DND-41 (cell line): Measurements from ENCODE around the gene QPCTL.

ENCODE experiments used
- CTCF ChIP-seq: IDR thresholded peaks from 2 replicates; pipeline ENCODE4 v1.5.1; 2012; ENCODE audit warnings: borderline replicate concordance, low read length, moderate library complexity, mild to moderate bottlenecking; ENCODE audit not compliant: poor library complexity, severe bottlenecking; ENCODE audit errors: extremely low read depth
- EZH2 ChIP-seq: IDR thresholded peaks from 3 replicates; pipeline ENCODE4 v1.6.1; 2012; ENCODE audit warnings: borderline replicate concordance, low read depth, mild to moderate bottlenecking, moderate library complexity, low read length, inconsistent platforms; ENCODE audit not compliant: severe bottlenecking

GRCh38 chr19:45745606-45746005 lies 53.1 kb downstream of the QPCTL start:
- TF ChIP-seq CTCF (no peak), EZH2 (no peak)
